ENCODE data around the gene ARMC3. TPM values are rescaled to one million over a fixed set of nuclear protein-coding genes. Genes with fewer than 3 reads are reported as not detected.

The ARMC3 gene
- total and polyA plus RNA-seq, 9 of the 15 experiments (the other 6 are each of a cell fraction or from before 2014, with no cell fraction given) = 0.33 to 1.1 (median 0.62) TPM

- TF ChIP-seq E2F6 (IDR thresholded peaks at IDR 0.05; ENCODE audit: borderline replicate concordance in 1 of 2, extremely low read depth in 1 of 2, insufficient read depth in 1 of 2, insufficient read length in 1 of 2, low read depth in 1 of 2, low read length in 1 of 2, poor library complexity in 1 of 2, severe bottlenecking in 1 of 2) (peak in 1 of 2 experiments; percentile 31), CXXC5 (CRISPR knock-in tag; IDR thresholded peaks at IDR 0.05) (peak; percentile 24; the same call in 1 of the 2 replicates), CTCFL (IDR thresholded peaks at IDR 0.05; ENCODE audit: borderline replicate concordance, insufficient read depth, low read depth, low read length, poor library complexity, severe bottlenecking) (no peak), PRDM10 (IDR thresholded peaks at IDR 0.05; ENCODE audit: partially characterized antibody) (no peak), ZNF217 (CRISPR knock-in tag; IDR thresholded peaks at IDR 0.05) (0 out of 2 replicates have a peak, but pooled peaks have one; percentile 50), ZBTB12 (CRISPR knock-in tag; IDR thresholded peaks at IDR 0.05) (no peak), FOXJ3 (CRISPR knock-in tag; IDR thresholded peaks at IDR 0.05) (peak; percentile 89), STAT5A (IDR thresholded peaks at IDR 0.05; ENCODE audit: borderline replicate concordance, low read length) (no peak), NRF1 (conservative IDR thresholded peaks at IDR 0.05 in 1 of 2, IDR thresholded peaks at IDR 0.05 in 1 of 2) (peak; percentile 91 to 93), PHF8 (IDR thresholded peaks at IDR 0.05; ENCODE audit: borderline replicate concordance, low read length) (peak; percentile 18; the same call in 1 of the 2 replicates), FOXJ2 (tag; IDR thresholded peaks at IDR 0.05) (peak; percentile 96), MNT (conservative IDR thresholded peaks at IDR 0.05) (peak; percentile 69 to 82), ZNF3 (CRISPR knock-in tag; IDR thresholded peaks at IDR 0.05) (no peak), CSDE1 (IDR thresholded peaks at IDR 0.05) (peak in 1 of 2 experiments; percentile 65; a peak in 1 of 4 replicates), RBM14 (IDR thresholded peaks at IDR 0.05; ENCODE audit: borderline replicate concordance, insufficient read depth, low read depth, low read length) (no peak), CC2D1A (IDR thresholded peaks at IDR 0.05) (no peak)
These were observed at the start of gene ARMC3 (continued) for GRCh38 chr10:22927661-22928403.

Measured in K562 (cell line).